HCT116 (cell line): ENCODE measurements around the gene OR52E1. TPM values are rescaled to one million over a fixed set of nuclear protein-coding genes. Genes with fewer than 3 reads are reported as not detected.

ENCODE experiments used
- ATAC-seq: fragments of 200-7000 bp; cut with Tn5 transposase; 2 replicates; pipeline ENCODE4 v1.9.1; 2020; ENCODE audit warnings: mild to moderate bottlenecking, moderate library complexity
- BruUV-seq: library from RNA; stranded (reverse); fragments of 400-500 nt; replicated peaks from 2 replicates; lab custom pipeline; 2021; lab: Mats Ljungman, UMichigan
- CTCF ChIA-PET: fragments of 300-600 bp; sonication (Branson Sonifier 250); formaldehyde crosslinking; loops from one replicate; lab custom pipeline; 2021; ENCODE audit warnings: antibody characterized with exemption; lab: Charles Lee
- POLR2A ChIA-PET: fragments of 300-600, 350-600 bp; sonication (Branson Sonifier 250); formaldehyde crosslinking; loops from one replicate; lab custom pipeline; 2021; ENCODE audit warnings: antibody characterized with exemption; lab: Charles Lee
- RAD21 ChIA-PET, 2 experiments: fragments of 300-600 bp; sonication (Branson Sonifier 250); formaldehyde crosslinking; loops; one replicate each; lab custom pipeline; 2023; ENCODE audit warnings: low total read pairs in 2 of 2; ENCODE audit not compliant: uncharacterized antibody in 2 of 2, unreplicated experiment in 2 of 2, low non-redundant PET in 1 of 2; lab: Charles Lee
- DNase-seq: peaks from one replicate; pipeline ENCODE4 v3.0.0-alpha.2; 2010; ENCODE audit warnings: low read depth, low spot score
- H2AFZ ChIP-seq: fragments of 200-600 bp; shearing (Covaris generic), sonication (generic); 2 replicates; pipeline ENCODE4 v1.6.1; 2017; ENCODE audit warnings: low read depth, mixed run types, mixed read lengths, antibody characterized with exemption, low read length; ENCODE audit not compliant: poor library complexity, severe bottlenecking
- H3K27ac ChIP-seq: 2 replicates; pipeline ENCODE4 v1.5.1; 2012; ENCODE audit warnings: low read depth, low read length
- H3K27me3 ChIP-seq: fragments of 200-600 bp; sonication (generic); 2 replicates; pipeline ENCODE4 v1.6.1; 2016; ENCODE audit warnings: mixed run types, low read length, mixed read lengths; ENCODE audit not compliant: insufficient read depth
- H3K36me3 ChIP-seq, 2 experiments: fragments of 200-500 bp in 1 of 2; fragments of 200-600 bp in 1 of 2; sonication (Bioruptor generic) in 1 of 2; sonication (generic) in 1 of 2; 2 replicates each; pipeline versions ENCODE4 v1.5.1 to v1.6.1; 2014 to 2016; ENCODE audit warnings: low read length in 2 of 2, inconsistent platforms in 1 of 2, mixed read lengths in 1 of 2, mixed run types in 1 of 2; ENCODE audit not compliant: insufficient read depth in 2 of 2, control insufficient read depth in 1 of 2
- H3K4me1 ChIP-seq, 2 experiments: fragments of 200-600 bp in 1 of 2; sonication (generic) in 1 of 2; 2 replicates each; pipeline versions ENCODE4 v1.5.1 to v1.6.1; 2012 to 2017; ENCODE audit warnings: low read length in 2 of 2, inconsistent platforms in 1 of 2, mild to moderate bottlenecking in 1 of 2, mixed read lengths in 1 of 2, mixed run types in 1 of 2, moderate library complexity in 1 of 2; ENCODE audit not compliant: insufficient read depth in 2 of 2, control insufficient read depth in 1 of 2
- H3K4me2 ChIP-seq: fragments of 200-600 bp; sonication (generic); 2 replicates; pipeline ENCODE4 v1.6.1; 2017; ENCODE audit warnings: mixed run types, low read length, mixed read lengths
- H3K4me3 ChIP-seq, 2 experiments: fragments of 200-600 bp in 1 of 2; sonication (generic) in 1 of 2; replicated peaks in 1 of 2; 2 replicates each; pipeline ENCODE4 v1.5.1; 2011 to 2016; ENCODE audit warnings: low read length in 2 of 2, control low read depth in 1 of 2, low read depth in 1 of 2, mild to moderate bottlenecking in 1 of 2, mixed read lengths in 1 of 2, mixed run types in 1 of 2
- H3K79me2 ChIP-seq: fragments of 200-600 bp; sonication (generic); 2 replicates; pipeline ENCODE4 v1.6.1; 2017; ENCODE audit warnings: mild to moderate bottlenecking, mixed run types, low read length, moderate library complexity, mixed read lengths; ENCODE audit not compliant: insufficient read depth
- H3K9ac ChIP-seq: fragments of 200-600 bp; sonication (generic); 2 replicates; pipeline ENCODE4 v1.6.1; 2016; ENCODE audit warnings: low read length, mixed read lengths
- H3K9me2 ChIP-seq: fragments of 200-600 bp; sonication (generic), shearing (Covaris generic); 2 replicates; pipeline ENCODE4 v1.6.1; 2017; ENCODE audit warnings: mixed run types, mild to moderate bottlenecking, moderate library complexity; ENCODE audit not compliant: insufficient read depth
- H3K9me3 ChIP-seq, 2 experiments: fragments of 200-500 bp in 1 of 2; fragments of 200-600 bp in 1 of 2; sonication (Bioruptor generic) in 1 of 2; sonication (generic) in 1 of 2; 2 replicates each; pipeline ENCODE4 v1.6.1; 2014 to 2017; ENCODE audit warnings: low read length in 2 of 2, mixed read lengths in 2 of 2, inconsistent platforms in 1 of 2, low read depth in 1 of 2, mild to moderate bottlenecking in 1 of 2, mixed run types in 1 of 2, moderate library complexity in 1 of 2; ENCODE audit not compliant: control insufficient read depth in 1 of 2, insufficient read depth in 1 of 2
- H4K20me1 ChIP-seq: fragments of 200-600 bp; sonication (generic), shearing (Covaris generic); 2 replicates; pipeline ENCODE4 v1.6.1; 2017; ENCODE audit warnings: mixed run types, mild to moderate bottlenecking, moderate library complexity; ENCODE audit not compliant: insufficient read depth
- ELF1 ChIP-seq: IDR thresholded peaks from 2 replicates; pipeline ENCODE4 v1.6.1; 2012; ENCODE audit warnings: low read depth, borderline replicate concordance
- EZH2 ChIP-seq: fragments of 200-600 bp; sonication (generic); IDR thresholded peaks from 2 replicates; pipeline ENCODE4 v1.6.1; 2017; ENCODE audit warnings: antibody characterized with exemption, mixed run types
- POLR2AphosphoS5 ChIP-seq: IDR thresholded peaks from 2 replicates; pipeline ENCODE4 v1.6.1; 2011; ENCODE audit warnings: mild to moderate bottlenecking, low read depth, low read length, moderate library complexity
- RAD21 ChIP-seq: IDR thresholded peaks from 2 replicates; pipeline ENCODE4 v1.6.1; 2012; ENCODE audit warnings: low read depth, mild to moderate bottlenecking
- SIN3A ChIP-seq: IDR thresholded peaks from 2 replicates; pipeline ENCODE4 v1.6.1; 2012; ENCODE audit warnings: low read depth
- intact Hi-C: fragments of 100-400 bp; cut with micrococcal nuclease; formaldehyde crosslinking; loops from 2 replicates; pipeline ENCODE4 v1.10.0; 2022
- total RNA-seq: library from RNA; stranded (reverse); gene quantifications from one replicate; pipeline ENCODE4 v1.2.1, GENCODE V29; 2021; ENCODE audit not compliant: unreplicated experiment
- TF ChIP-seq, protein P1 (sequence below): IDR thresholded peaks from 2 replicates; pipeline ENCODE4 v1.6.1; 2012; ENCODE audit warnings: low read depth
- TF ChIP-seq, protein P2 (sequence below): IDR thresholded peaks from 2 replicates; pipeline ENCODE4 v1.6.1; 2012
- TF ChIP-seq, protein P3 (sequence below), 3 experiments: fragments of 200-600 bp in 1 of 3; sonication (generic) in 1 of 3; IDR thresholded peaks in 2 of 3; conservative IDR thresholded peaks in 1 of 3; 2 replicates each; pipeline ENCODE4 v1.5.1; 2012 to 2017; ENCODE audit warnings: low read depth in 2 of 3, low read length in 2 of 3, antibody characterized with exemption in 1 of 3, borderline replicate concordance in 1 of 3, control low read depth in 1 of 3, mild to moderate bottlenecking in 1 of 3, mixed read lengths in 1 of 3, mixed run types in 1 of 3, moderate library complexity in 1 of 3; ENCODE audit not compliant: insufficient read depth in 1 of 3
- TF ChIP-seq, protein P4 (sequence below): IDR thresholded peaks from 2 replicates; pipeline ENCODE4 v1.6.1; 2011; ENCODE audit warnings: mild to moderate bottlenecking, low read length, moderate library complexity; ENCODE audit not compliant: insufficient replicate concordance; ENCODE audit errors: extremely low read depth

Gene OR52E1
- total RNA-seq, 1 experiment from 2014 or later = not detected

DNA sequence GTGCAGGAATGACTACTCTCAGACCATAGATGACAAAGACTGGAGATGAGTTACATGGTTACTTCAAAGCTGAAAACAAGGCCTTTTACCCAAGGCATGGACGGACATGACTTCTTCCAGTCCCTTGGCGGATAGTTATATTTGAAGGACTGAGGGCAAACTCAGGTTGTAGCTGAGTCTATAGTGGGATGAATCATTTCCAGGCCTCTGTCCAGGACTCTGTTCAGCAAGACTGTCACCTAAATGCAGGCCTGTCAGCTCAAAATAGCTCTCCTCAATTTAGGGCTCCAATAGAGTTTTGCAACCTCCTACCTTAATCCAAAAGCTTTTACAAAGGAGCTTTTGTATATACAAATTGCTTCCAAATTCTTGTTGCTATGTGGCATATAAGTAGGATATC, 47.4 kb upstream of the OR52E1 start:
- H3K36me3 ChIP-seq = no peaks in the 10 kb centered on the region
- POLR2A ChIA-PET = no interaction called here
- BruUV-seq = no TSS peak
- H3K9me3 ChIP-seq = no peaks in the 10 kb centered on the region
- ATAC-seq (no peak), DNase-seq (no peak)
- 0 out of 2 replicates have a peak, but pooled peaks cover 11% of the 10 kb centered on the region for H3K27me3 ChIP-seq
- H4K20me1 ChIP-seq = no peaks in the 10 kb centered on the region
- no peak overlapping the region for H3K4me2 ChIP-seq
- no peaks in the 10 kb centered on the region for H3K4me1 ChIP-seq
- RAD21 ChIA-PET = no interaction called here
- no peak overlapping the region for H2AFZ ChIP-seq
- no peak overlapping the region for H3K9ac ChIP-seq
- H3K79me2 ChIP-seq = no peaks in the 10 kb centered on the region
- no peak for TF ChIP-seq RAD21
- TF ChIP-seq SIN3A = no peak
- TF ChIP-seq, protein P1, sequence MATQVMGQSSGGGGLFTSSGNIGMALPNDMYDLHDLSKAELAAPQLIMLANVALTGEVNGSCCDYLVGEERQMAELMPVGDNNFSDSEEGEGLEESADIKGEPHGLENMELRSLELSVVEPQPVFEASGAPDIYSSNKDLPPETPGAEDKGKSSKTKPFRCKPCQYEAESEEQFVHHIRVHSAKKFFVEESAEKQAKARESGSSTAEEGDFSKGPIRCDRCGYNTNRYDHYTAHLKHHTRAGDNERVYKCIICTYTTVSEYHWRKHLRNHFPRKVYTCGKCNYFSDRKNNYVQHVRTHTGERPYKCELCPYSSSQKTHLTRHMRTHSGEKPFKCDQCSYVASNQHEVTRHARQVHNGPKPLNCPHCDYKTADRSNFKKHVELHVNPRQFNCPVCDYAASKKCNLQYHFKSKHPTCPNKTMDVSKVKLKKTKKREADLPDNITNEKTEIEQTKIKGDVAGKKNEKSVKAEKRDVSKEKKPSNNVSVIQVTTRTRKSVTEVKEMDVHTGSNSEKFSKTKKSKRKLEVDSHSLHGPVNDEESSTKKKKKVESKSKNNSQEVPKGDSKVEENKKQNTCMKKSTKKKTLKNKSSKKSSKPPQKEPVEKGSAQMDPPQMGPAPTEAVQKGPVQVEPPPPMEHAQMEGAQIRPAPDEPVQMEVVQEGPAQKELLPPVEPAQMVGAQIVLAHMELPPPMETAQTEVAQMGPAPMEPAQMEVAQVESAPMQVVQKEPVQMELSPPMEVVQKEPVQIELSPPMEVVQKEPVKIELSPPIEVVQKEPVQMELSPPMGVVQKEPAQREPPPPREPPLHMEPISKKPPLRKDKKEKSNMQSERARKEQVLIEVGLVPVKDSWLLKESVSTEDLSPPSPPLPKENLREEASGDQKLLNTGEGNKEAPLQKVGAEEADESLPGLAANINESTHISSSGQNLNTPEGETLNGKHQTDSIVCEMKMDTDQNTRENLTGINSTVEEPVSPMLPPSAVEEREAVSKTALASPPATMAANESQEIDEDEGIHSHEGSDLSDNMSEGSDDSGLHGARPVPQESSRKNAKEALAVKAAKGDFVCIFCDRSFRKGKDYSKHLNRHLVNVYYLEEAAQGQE = no peak
- no peak for TF ChIP-seq ELF1
- TF ChIP-seq, protein P2, sequence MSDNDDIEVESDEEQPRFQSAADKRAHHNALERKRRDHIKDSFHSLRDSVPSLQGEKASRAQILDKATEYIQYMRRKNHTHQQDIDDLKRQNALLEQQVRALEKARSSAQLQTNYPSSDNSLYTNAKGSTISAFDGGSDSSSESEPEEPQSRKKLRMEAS = no peak
- TF ChIP-seq EZH2 = no peak
- TF ChIP-seq POLR2AphosphoS5 = no peak
- TF ChIP-seq, protein P3, sequence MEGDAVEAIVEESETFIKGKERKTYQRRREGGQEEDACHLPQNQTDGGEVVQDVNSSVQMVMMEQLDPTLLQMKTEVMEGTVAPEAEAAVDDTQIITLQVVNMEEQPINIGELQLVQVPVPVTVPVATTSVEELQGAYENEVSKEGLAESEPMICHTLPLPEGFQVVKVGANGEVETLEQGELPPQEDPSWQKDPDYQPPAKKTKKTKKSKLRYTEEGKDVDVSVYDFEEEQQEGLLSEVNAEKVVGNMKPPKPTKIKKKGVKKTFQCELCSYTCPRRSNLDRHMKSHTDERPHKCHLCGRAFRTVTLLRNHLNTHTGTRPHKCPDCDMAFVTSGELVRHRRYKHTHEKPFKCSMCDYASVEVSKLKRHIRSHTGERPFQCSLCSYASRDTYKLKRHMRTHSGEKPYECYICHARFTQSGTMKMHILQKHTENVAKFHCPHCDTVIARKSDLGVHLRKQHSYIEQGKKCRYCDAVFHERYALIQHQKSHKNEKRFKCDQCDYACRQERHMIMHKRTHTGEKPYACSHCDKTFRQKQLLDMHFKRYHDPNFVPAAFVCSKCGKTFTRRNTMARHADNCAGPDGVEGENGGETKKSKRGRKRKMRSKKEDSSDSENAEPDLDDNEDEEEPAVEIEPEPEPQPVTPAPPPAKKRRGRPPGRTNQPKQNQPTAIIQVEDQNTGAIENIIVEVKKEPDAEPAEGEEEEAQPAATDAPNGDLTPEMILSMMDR (IDR thresholded peaks at IDR 0.05 in 2 of 3, conservative IDR thresholded peaks at IDR 0.05 in 1 of 3; ENCODE audit: borderline replicate concordance in 1 of 3, insufficient read depth in 1 of 3, low read depth in 2 of 3, low read length in 2 of 3) = no peak
- TF ChIP-seq, protein P4, sequence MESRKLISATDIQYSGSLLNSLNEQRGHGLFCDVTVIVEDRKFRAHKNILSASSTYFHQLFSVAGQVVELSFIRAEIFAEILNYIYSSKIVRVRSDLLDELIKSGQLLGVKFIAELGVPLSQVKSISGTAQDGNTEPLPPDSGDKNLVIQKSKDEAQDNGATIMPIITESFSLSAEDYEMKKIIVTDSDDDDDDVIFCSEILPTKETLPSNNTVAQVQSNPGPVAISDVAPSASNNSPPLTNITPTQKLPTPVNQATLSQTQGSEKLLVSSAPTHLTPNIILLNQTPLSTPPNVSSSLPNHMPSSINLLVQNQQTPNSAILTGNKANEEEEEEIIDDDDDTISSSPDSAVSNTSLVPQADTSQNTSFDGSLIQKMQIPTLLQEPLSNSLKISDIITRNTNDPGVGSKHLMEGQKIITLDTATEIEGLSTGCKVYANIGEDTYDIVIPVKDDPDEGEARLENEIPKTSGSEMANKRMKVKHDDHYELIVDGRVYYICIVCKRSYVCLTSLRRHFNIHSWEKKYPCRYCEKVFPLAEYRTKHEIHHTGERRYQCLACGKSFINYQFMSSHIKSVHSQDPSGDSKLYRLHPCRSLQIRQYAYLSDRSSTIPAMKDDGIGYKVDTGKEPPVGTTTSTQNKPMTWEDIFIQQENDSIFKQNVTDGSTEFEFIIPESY = no peak
- TF ChIP-seq, all 23 proteins: peak for 0
- no peak overlapping the region for H3K27ac ChIP-seq
- H3K9me2 ChIP-seq = no peaks in the 10 kb centered on the region
- H3K4me3 ChIP-seq = no peak overlapping the region
- intact Hi-C loops = no loop called here
- CTCF ChIA-PET = no interaction called here
